ENCODE results near the gene ADGRA1. TPM values are rescaled to one million over a fixed set of nuclear protein-coding genes. Genes with fewer than 3 reads are reported as not detected.

The ADGRA1 gene
- total RNA-seq, 5 donors from 2014 or later (not counting 1 experiment from before 2014, with no cell fraction given) = not detected

GRCh38 chr10:133131053-133131452, 43.3 kb downstream of the ADGRA1 start:
- Histone ChIP-seq H3K4me3 (ENCODE audit: control insufficient read depth in 1 of 2, extremely low read depth in 1 of 2, low read length in 1 of 2) (no peak overlapping the region), H3K9me3 (no peaks in the 10 kb centered on the region), H3K36me3 (ENCODE audit: control insufficient read depth in 2 of 2, extremely low read depth in 1 of 2, insufficient read depth in 1 of 2, low read length in 1 of 2) (no peaks in the 10 kb centered on the region), H3K4me1 (ENCODE audit: control insufficient read depth in 1 of 2, extremely low read depth in 1 of 2, insufficient read depth in 2 of 2, low read length in 2 of 2) (no peaks in the 10 kb centered on the region), H3K27me3 (replicated peaks in 1 of 2; ENCODE audit: control insufficient read depth in 2 of 2, extremely low read depth in 1 of 2, insufficient read depth in 2 of 2, low read length in 1 of 2) (peaks cover 0 to 12% of the 10 kb centered on the region in 2 experiments), H3K27ac (ENCODE audit: low read length) (no peak overlapping the region)
- WGBS (ENCODE audit: insufficient coverage) = 83% methylated on average over 16 of the region's 18 CpGs
- peaks cover under 1 to 2% of the 10 kb centered on the region in 2 donors for H3K27me3 Mint-ChIP-seq
- ATAC-seq (replicated peaks in 1 of 4) (no peak), DNase-seq (no peak)
- no peaks in the 10 kb centered on the region for H3K9me3 Mint-ChIP-seq
- CTCF ChIA-PET = no interaction called here
- H3K4me1 Mint-ChIP-seq = peaks cover 0 to 3% (median 0%) of the 10 kb centered on the region in 3 donors
- H3K36me3 Mint-ChIP-seq = no peaks in the 10 kb centered on the region
- H3K27ac Mint-ChIP-seq = no peak overlapping the region
- POLR2A ChIA-PET = no interaction called here
- H3K4me3 Mint-ChIP-seq = no peak overlapping the region

GRCh38 chr10:133131734-133132472, 44.2 kb downstream of the ADGRA1 start:
- no peaks in the 10 kb centered on the region for H3K36me3 ChIP-seq (ENCODE audit: control insufficient read depth in 2 of 2, extremely low read depth in 1 of 2, insufficient read depth in 1 of 2, low read length in 1 of 2)
- WGBS (ENCODE audit: insufficient coverage) = 86% methylated on average over 41 of the region's 41 CpGs
- H3K4me1 ChIP-seq (ENCODE audit: control insufficient read depth in 1 of 2, extremely low read depth in 1 of 2, insufficient read depth in 2 of 2, low read length in 2 of 2) = no peaks in the 10 kb centered on the region
- no peak overlapping the region for H3K27ac ChIP-seq (ENCODE audit: low read length)
- DNase-seq (no peak), ATAC-seq (replicated peaks in 1 of 4) (no peak)
- peaks cover 0 to 5% of the 10 kb centered on the region in 2 experiments for H3K27me3 ChIP-seq (replicated peaks in 1 of 2; ENCODE audit: control insufficient read depth in 2 of 2, extremely low read depth in 1 of 2, insufficient read depth in 2 of 2, low read length in 1 of 2)
- Mint-ChIP-seq H3K9me3 (no peaks in the 10 kb centered on the region), H3K4me1 (peaks cover 0 to 3% (median 0%) of the 10 kb centered on the region in 3 donors), H3K27me3 (no peaks in the 10 kb centered on the region), H3K4me3 (no peak overlapping the region), H3K36me3 (no peaks in the 10 kb centered on the region), H3K27ac (no peak overlapping the region)
- POLR2A ChIA-PET = no interaction called here
- no peak overlapping the region for H3K4me3 ChIP-seq (ENCODE audit: control insufficient read depth in 1 of 2, extremely low read depth in 1 of 2, low read length in 1 of 2)
- H3K9me3 ChIP-seq = no peaks in the 10 kb centered on the region
- CTCF ChIA-PET = no interaction called here

GRCh38 chr10:133132473-133133291, 45.0 kb downstream of the ADGRA1 start:
- no peak overlapping the region for H3K4me3 Mint-ChIP-seq
- peaks cover 0 to 3% (median 0%) of the 10 kb centered on the region in 3 donors for H3K4me1 Mint-ChIP-seq
- Histone ChIP-seq H3K9me3 (no peaks in the 10 kb centered on the region), H3K36me3 (ENCODE audit: control insufficient read depth in 2 of 2, extremely low read depth in 1 of 2, insufficient read depth in 1 of 2, low read length in 1 of 2) (no peaks in the 10 kb centered on the region), H3K27ac (ENCODE audit: low read length) (no peak overlapping the region), H3K27me3 (replicated peaks in 1 of 2; ENCODE audit: control insufficient read depth in 2 of 2, extremely low read depth in 1 of 2, insufficient read depth in 2 of 2, low read length in 1 of 2) (no peaks in the 10 kb centered on the region), H3K4me1 (ENCODE audit: control insufficient read depth in 1 of 2, extremely low read depth in 1 of 2, insufficient read depth in 2 of 2, low read length in 2 of 2) (no peaks in the 10 kb centered on the region), H3K4me3 (ENCODE audit: control insufficient read depth in 1 of 2, extremely low read depth in 1 of 2, low read length in 1 of 2) (no peak overlapping the region)
- no peaks in the 10 kb centered on the region for H3K27me3 Mint-ChIP-seq
- H3K9me3 Mint-ChIP-seq = no peaks in the 10 kb centered on the region
- H3K27ac Mint-ChIP-seq = no peak overlapping the region
- ATAC-seq (replicated peaks in 1 of 4) (no peak), DNase-seq (no peak)
- ChIA-PET POLR2A (no interaction called here), CTCF (no interaction called here)
- 94% methylated on average over 25 of the region's 26 CpGs for WGBS (ENCODE audit: insufficient coverage)
- H3K36me3 Mint-ChIP-seq = no peaks in the 10 kb centered on the region

- DNase-seq (no peak), ATAC-seq (replicated peaks in 1 of 4) (no peak)
- H3K9me3 ChIP-seq = no peaks in the 10 kb centered on the region
- 89% methylated on average over 20 of the region's 20 CpGs for WGBS (ENCODE audit: insufficient coverage)
- Mint-ChIP-seq H3K4me3 (no peak overlapping the region), H3K27me3 (no peaks in the 10 kb centered on the region), H3K4me1 (peaks cover 0 to 3% (median 0%) of the 10 kb centered on the region in 3 donors), H3K36me3 (no peaks in the 10 kb centered on the region), H3K27ac (no peak overlapping the region), H3K9me3 (no peaks in the 10 kb centered on the region)
- no peaks in the 10 kb centered on the region for H3K27me3 ChIP-seq (replicated peaks in 1 of 2; ENCODE audit: control insufficient read depth in 2 of 2, extremely low read depth in 1 of 2, insufficient read depth in 2 of 2, low read length in 1 of 2)
- H3K36me3 ChIP-seq (ENCODE audit: control insufficient read depth in 2 of 2, extremely low read depth in 1 of 2, insufficient read depth in 1 of 2, low read length in 1 of 2) = no peaks in the 10 kb centered on the region
- ChIA-PET CTCF (no interaction called here), POLR2A (no interaction called here)
- H3K4me1 ChIP-seq (ENCODE audit: control insufficient read depth in 1 of 2, extremely low read depth in 1 of 2, insufficient read depth in 2 of 2, low read length in 2 of 2) = no peaks in the 10 kb centered on the region
- no peak overlapping the region for H3K27ac ChIP-seq (ENCODE audit: low read length)
- H3K4me3 ChIP-seq (ENCODE audit: control insufficient read depth in 1 of 2, extremely low read depth in 1 of 2, low read length in 1 of 2) = no peak overlapping the region
Observed at GRCh38 chr10:133133471-133134231, 45.9 kb downstream of the ADGRA1 start.

- H3K4me1 ChIP-seq (ENCODE audit: control insufficient read depth in 1 of 2, extremely low read depth in 1 of 2, insufficient read depth in 2 of 2, low read length in 2 of 2) = no peaks in the 10 kb centered on the region
- DNase-seq (no peak), ATAC-seq (replicated peaks in 1 of 4) (no peak)
- no peak overlapping the region for H3K4me3 ChIP-seq (ENCODE audit: control insufficient read depth in 1 of 2, extremely low read depth in 1 of 2, low read length in 1 of 2)
- H3K4me1 Mint-ChIP-seq = peaks cover 0 to 3% (median 0%) of the 10 kb centered on the region in 3 donors
- no peak overlapping the region for H3K27ac Mint-ChIP-seq
- no peak overlapping the region for H3K27ac ChIP-seq (ENCODE audit: low read length)
- H3K9me3 ChIP-seq = no peaks in the 10 kb centered on the region
- no peaks in the 10 kb centered on the region for H3K36me3 Mint-ChIP-seq
- CTCF ChIA-PET = no interaction called here
- POLR2A ChIA-PET = no interaction called here
- H3K36me3 ChIP-seq (ENCODE audit: control insufficient read depth in 2 of 2, extremely low read depth in 1 of 2, insufficient read depth in 1 of 2, low read length in 1 of 2) = no peaks in the 10 kb centered on the region
- peaks cover 0 to 3% of the 10 kb centered on the region in 2 experiments for H3K27me3 ChIP-seq (replicated peaks in 1 of 2; ENCODE audit: control insufficient read depth in 2 of 2, extremely low read depth in 1 of 2, insufficient read depth in 2 of 2, low read length in 1 of 2)
- H3K27me3 Mint-ChIP-seq = no peaks in the 10 kb centered on the region
- 79% methylated on average over 16 of the region's 20 CpGs for whole genome bisulfite sequencing (ENCODE audit: insufficient coverage)
- H3K9me3 Mint-ChIP-seq = no peaks in the 10 kb centered on the region
- no peak overlapping the region for H3K4me3 Mint-ChIP-seq
Observed at GRCh38 chr10:133134411-133135115, 46.8 kb downstream of the ADGRA1 start.

GRCh38 chr10:133135116-133135465, 47.4 kb downstream of the ADGRA1 start:
- Mint-ChIP-seq H3K27me3 (no peaks in the 10 kb centered on the region), H3K4me3 (no peak overlapping the region), H3K4me1 (peaks cover 0 to 3% (median 0%) of the 10 kb centered on the region in 3 donors), H3K36me3 (no peaks in the 10 kb centered on the region), H3K27ac (no peak overlapping the region), H3K9me3 (no peaks in the 10 kb centered on the region)
- Histone ChIP-seq H3K4me3 (ENCODE audit: control insufficient read depth in 1 of 2, extremely low read depth in 1 of 2, low read length in 1 of 2) (no peak overlapping the region), H3K36me3 (ENCODE audit: control insufficient read depth in 2 of 2, extremely low read depth in 1 of 2, insufficient read depth in 1 of 2, low read length in 1 of 2) (no peaks in the 10 kb centered on the region), H3K27ac (ENCODE audit: low read length) (no peak overlapping the region), H3K4me1 (ENCODE audit: control insufficient read depth in 1 of 2, extremely low read depth in 1 of 2, insufficient read depth in 2 of 2, low read length in 2 of 2) (no peaks in the 10 kb centered on the region), H3K27me3 (replicated peaks in 1 of 2; ENCODE audit: control insufficient read depth in 2 of 2, extremely low read depth in 1 of 2, insufficient read depth in 2 of 2, low read length in 1 of 2) (peaks cover 0 to 7% of the 10 kb centered on the region in 2 experiments), H3K9me3 (no peaks in the 10 kb centered on the region)
- DNase-seq (no peak), ATAC-seq (replicated peaks in 1 of 4) (no peak)
- CTCF ChIA-PET = no interaction called here
- WGBS (ENCODE audit: insufficient coverage) = 96% methylated on average over 8 of the region's 8 CpGs
- POLR2A ChIA-PET = no interaction called here
